Activated naive CD4-positive, alpha-beta T cell treated with anti-CD3 and anti-CD28 coated beads, Interleukin-2, amount 50 U/mL, for 24 hours (primary cell): ENCODE measurements around the gene RHOV.
A peak's percentile ranks its signal among the peaks of the same experiment; 100 is the strongest.

Source experiments
- H3K27ac Mint-ChIP-seq: one replicate; pipeline ENCODE4 v1.8.0; 2021; ENCODE audit warnings: mild to moderate bottlenecking, mixed read lengths
- H3K27me3 Mint-ChIP-seq: one replicate; pipeline ENCODE4 v1.8.0; 2021; ENCODE audit warnings: mixed read lengths
- H3K36me3 Mint-ChIP-seq: one replicate; pipeline ENCODE4 v1.8.0; 2021; ENCODE audit warnings: mixed read lengths
- H3K4me1 Mint-ChIP-seq: one replicate; pipeline ENCODE4 v1.8.0; 2021; ENCODE audit warnings: mixed read lengths
- H3K4me3 Mint-ChIP-seq: one replicate; pipeline ENCODE4 v1.8.0; 2021; ENCODE audit warnings: mild to moderate bottlenecking, mixed read lengths
- H3K9me3 Mint-ChIP-seq: one replicate; pipeline ENCODE4 v1.8.0; 2021; ENCODE audit warnings: mixed read lengths

RHOV gene, protein sequence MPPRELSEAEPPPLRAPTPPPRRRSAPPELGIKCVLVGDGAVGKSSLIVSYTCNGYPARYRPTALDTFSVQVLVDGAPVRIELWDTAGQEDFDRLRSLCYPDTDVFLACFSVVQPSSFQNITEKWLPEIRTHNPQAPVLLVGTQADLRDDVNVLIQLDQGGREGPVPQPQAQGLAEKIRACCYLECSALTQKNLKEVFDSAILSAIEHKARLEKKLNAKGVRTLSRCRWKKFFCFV

DNA sequence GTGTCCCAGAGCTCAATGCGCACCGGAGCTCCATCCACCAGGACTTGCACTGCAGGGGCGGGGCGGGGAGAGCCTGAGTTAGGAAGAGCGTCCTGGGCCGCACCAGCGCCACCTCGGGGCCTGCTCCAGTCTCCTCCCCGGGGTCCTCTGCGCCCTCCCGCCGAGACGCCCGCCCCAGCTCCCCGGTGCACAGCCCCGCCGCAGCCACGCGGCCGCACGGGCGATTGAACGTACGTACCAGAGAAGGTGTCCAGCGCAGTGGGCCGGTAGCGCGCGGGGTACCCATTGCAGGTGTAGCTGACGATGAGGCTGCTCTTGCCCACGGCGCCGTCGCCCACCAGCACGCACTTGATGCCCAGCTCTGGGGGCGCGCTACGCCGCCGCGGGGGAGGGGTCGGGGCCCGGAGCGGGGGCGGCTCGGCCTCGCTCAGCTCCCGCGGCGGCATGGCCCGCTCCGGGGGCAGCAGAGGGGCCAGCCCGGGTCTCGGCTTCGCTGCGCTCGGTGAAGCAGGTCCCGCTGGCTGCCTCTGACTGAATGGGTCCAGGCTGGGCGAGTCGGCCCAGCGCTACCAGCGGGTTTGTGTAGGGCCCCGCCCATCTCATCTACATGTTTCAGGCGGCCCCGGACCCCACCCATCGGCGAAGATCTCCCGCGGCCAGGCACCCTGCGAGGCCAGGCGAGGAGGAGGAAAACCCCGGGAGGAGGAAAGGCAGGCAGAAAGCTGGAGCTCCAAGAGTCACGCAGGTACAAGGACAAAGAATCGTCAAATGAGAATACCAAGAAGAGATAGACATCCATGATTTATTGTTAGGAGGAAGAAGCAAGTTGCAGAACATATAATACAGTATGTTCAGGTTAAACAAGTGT lies at the start of gene RHOV:
RHOV (minus strand) TSS at position 541 of the 868 bp plus-strand sequence; CDS start at position 446, 95 bp downstream.
- Mint-ChIP-seq H3K9me3 (no peaks in the 10 kb centered on the region), H3K4me3 (peak within 1 kb of the TSS; percentile 82), H3K27ac (no peak within 1 kb of the TSS), H3K27me3 (peaks cover 2% of the 10 kb centered on the region), H3K4me1 (peaks cover 23% of the 10 kb centered on the region), H3K36me3 (no peaks in the 10 kb centered on the region)

GRCh38 chr15:40923551-40923950 lies 49.5 kb upstream of the RHOV start:
- H3K27ac Mint-ChIP-seq, result no peak overlapping the region
- H3K27me3 Mint-ChIP-seq, result peaks cover 11% of the 10 kb centered on the region
- peaks cover 17% of the 10 kb centered on the region for H3K4me1 Mint-ChIP-seq
- H3K4me3 Mint-ChIP-seq, result no peak overlapping the region
- H3K9me3 Mint-ChIP-seq, result no peaks in the 10 kb centered on the region
- no peaks in the 10 kb centered on the region for H3K36me3 Mint-ChIP-seq

DNA sequence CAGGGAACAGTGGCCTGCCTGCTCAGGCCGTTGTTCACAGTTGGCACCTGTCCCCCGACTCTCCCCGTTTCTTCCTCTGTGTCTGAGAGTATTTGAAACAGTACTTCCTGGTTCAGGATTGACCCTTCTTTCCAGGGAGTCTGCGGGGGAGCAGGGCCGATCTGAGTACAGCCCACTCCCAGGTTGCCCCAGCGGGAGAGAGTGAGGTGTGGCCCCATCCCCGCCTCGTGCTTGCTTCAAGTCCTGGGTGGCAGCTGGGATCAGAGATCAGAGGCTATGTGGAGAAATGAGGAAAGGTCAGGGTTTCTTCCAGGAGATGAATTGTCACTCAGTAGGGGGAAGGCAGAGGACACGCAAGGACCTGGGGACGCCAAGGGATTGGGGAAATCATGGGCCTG lies 48.6 kb upstream of the RHOV start:
- Mint-ChIP-seq H3K4me3 (no peak overlapping the region), H3K36me3 (no peaks in the 10 kb centered on the region), H3K9me3 (no peaks in the 10 kb centered on the region), H3K27me3 (peaks cover 11% of the 10 kb centered on the region), H3K4me1 (peaks cover 16% of the 10 kb centered on the region), H3K27ac (no peak overlapping the region)

GRCh38 chr15:40921949-40922607 lies 48.0 kb upstream of the RHOV start:
- Mint-ChIP-seq H3K36me3 (no peaks in the 10 kb centered on the region), H3K4me3 (no peak overlapping the region), H3K9me3 (no peaks in the 10 kb centered on the region), H3K27ac (no peak overlapping the region), H3K27me3 (peaks cover 8% of the 10 kb centered on the region), H3K4me1 (peaks cover 12% of the 10 kb centered on the region)

DNA sequence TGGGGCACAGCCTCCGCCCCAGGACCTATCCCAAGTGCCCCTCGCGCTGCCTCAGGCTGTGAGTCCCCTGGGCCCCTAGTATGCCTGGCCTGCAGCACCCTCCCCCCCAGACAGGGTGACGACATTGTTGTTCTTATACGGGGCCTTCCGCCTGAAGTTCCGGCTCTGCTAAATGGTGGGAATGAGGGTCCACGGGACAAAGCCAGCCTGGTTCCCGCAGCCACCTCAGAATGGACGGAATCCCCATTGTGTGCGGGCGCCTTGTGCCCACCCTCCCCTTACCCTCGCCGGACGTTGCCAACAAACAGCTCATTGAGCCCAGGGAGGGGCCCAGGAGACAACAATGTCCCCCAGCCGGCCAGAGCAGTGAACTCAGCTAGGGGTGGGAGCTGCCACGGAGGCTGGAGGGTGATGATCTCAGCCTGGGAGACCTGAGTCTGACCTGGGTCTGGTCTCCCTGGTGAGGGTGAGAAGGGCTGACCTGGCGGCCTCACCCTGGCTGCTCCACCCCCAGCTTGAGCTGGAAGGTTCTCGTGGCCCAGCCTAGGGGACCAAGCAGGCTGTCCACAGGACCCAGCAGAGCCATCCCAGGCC lies 44.9 kb upstream of the RHOV start:
- no peak overlapping the region for H3K4me3 Mint-ChIP-seq
- H3K4me1 Mint-ChIP-seq, result no peaks in the 10 kb centered on the region
- H3K36me3 Mint-ChIP-seq, result no peaks in the 10 kb centered on the region
- no peaks in the 10 kb centered on the region for H3K27me3 Mint-ChIP-seq
- H3K27ac Mint-ChIP-seq, result peak overlapping the region; percentile 30
- H3K9me3 Mint-ChIP-seq, result no peaks in the 10 kb centered on the region

DNA sequence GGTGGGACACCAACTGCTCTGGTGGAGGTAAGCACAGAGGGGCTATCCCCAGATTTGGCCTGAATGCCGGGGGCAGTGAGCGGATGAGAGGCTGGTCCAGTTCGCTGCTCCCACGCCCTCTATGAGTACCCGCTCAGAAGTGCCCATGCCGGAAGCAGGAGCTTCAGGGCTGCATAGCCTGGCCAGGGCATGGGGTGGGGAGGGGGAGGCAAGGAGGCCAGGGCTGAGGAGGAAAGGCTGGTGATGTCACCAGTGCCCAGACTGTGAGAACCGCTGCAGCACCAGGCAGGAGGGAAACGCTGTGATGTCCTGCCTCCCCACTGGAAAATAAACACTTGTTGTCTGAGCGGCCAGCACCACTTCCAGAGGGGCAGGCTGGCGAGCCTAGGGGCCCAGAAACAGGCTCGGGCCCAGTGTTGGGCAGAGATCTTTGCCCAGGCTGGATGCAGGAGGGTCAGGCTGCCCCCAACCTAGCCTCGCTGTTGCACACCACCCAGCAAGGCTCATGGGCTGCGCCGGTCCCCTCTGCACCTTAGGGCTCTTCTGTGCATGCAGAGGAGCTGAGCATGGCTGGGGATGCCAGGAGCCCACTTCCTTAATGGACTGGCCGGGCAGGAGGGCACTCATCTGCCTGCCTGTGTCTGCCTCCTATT lies 44.2 kb upstream of the RHOV start:
- H3K27me3 Mint-ChIP-seq, result no peaks in the 10 kb centered on the region
- no peaks in the 10 kb centered on the region for H3K9me3 Mint-ChIP-seq
- no peaks in the 10 kb centered on the region for H3K36me3 Mint-ChIP-seq
- no peaks in the 10 kb centered on the region for H3K4me1 Mint-ChIP-seq
- no peak overlapping the region for H3K4me3 Mint-ChIP-seq
- H3K27ac Mint-ChIP-seq, result no peak overlapping the region

GRCh38 chr15:40917585-40917984 lies 43.6 kb upstream of the RHOV start:
- H3K36me3 Mint-ChIP-seq, result no peaks in the 10 kb centered on the region
- no peaks in the 10 kb centered on the region for H3K9me3 Mint-ChIP-seq
- H3K27me3 Mint-ChIP-seq, result no peaks in the 10 kb centered on the region

DNA sequence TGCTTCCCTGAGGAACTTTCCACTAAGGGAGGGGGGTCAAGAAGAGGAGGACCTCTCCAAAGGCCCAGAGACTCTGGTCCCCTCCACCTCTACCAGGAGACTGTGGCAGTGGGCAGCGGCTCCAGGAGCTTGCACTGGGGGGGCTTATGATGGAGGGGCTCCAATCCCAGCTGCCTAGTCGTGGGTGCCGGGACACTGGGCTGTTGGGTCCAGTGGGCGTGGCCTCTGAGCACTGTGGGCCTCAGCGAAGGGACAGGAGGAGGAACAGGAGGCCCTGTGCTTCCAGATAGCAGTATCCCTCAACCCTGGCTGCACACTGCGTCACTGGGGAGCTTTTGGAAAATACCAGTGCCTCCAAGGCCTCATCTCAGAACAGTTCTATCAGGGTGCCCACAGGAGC lies 41.6 kb upstream of the RHOV start:
- no peaks in the 10 kb centered on the region for H3K4me1 Mint-ChIP-seq
- H3K4me3 Mint-ChIP-seq, result no peak overlapping the region
- H3K27me3 Mint-ChIP-seq, result no peaks in the 10 kb centered on the region
- no peaks in the 10 kb centered on the region for H3K9me3 Mint-ChIP-seq
- no peaks in the 10 kb centered on the region for H3K36me3 Mint-ChIP-seq
- no peak overlapping the region for H3K27ac Mint-ChIP-seq

More at GRCh38 chr15:40917585-40917984, 43.6 kb upstream of the RHOV start:
- Mint-ChIP-seq H3K4me1 (no peaks in the 10 kb centered on the region), H3K27ac (no peak overlapping the region), H3K4me3 (no peak overlapping the region)

DNA sequence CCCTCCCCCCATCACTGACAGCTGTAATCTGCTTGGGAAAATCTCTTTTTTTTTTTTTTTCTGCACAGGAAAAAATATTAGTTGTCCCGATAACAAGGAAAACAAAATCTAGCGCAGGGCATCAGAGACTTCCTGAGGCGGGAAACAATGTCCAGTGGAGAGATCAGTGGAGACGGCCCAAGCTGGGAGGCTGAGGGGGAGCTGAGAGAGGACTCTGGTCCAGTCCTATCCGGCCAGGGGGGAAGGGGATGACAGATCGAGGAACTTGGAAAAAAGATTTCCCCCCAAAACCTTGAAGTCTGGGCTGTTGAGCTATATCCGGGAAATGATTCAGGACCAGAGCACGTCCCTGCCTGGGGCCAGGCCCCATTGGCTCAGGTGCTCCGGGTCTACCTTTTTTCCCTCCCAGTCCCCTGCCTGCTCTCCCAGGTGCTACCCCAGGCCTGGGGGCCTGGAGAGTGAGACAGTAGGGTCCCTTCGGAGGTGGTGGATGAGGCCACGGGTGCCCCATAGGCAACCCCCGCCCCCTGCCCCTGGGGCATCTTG lies 41.2 kb upstream of the RHOV start:
- Mint-ChIP-seq H3K27me3 (no peaks in the 10 kb centered on the region), H3K36me3 (no peaks in the 10 kb centered on the region), H3K9me3 (no peaks in the 10 kb centered on the region), H3K4me1 (no peaks in the 10 kb centered on the region), H3K4me3 (no peak overlapping the region), H3K27ac (no peak overlapping the region)

DNA sequence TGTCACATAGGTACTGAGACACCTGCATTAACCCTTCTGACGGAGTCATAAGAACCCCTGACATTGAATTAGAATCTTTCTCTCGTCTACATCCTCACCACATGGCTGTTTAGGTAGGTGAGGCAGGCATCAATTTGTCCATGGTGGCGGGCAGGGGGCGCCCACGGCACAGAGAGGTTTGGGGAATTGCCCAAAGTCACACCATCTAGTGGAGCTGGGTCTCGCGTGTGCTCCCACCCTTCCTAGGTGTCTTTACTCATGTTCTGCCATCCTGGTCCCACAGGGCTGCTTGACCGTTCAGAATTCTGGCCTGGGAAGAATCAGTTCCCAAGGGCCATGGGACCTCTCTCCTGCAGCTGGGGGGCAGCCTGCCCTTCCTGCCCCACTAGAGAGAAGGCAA lies 40.5 kb upstream of the RHOV start:
- Mint-ChIP-seq H3K4me1 (no peaks in the 10 kb centered on the region), H3K9me3 (no peaks in the 10 kb centered on the region), H3K4me3 (no peak overlapping the region), H3K27me3 (no peaks in the 10 kb centered on the region), H3K36me3 (no peaks in the 10 kb centered on the region), H3K27ac (no peak overlapping the region)

GRCh38 chr15:40914013-40914412 lies 40.0 kb upstream of the RHOV start:
- Mint-ChIP-seq H3K27ac (no peak overlapping the region), H3K4me1 (no peaks in the 10 kb centered on the region), H3K4me3 (no peak overlapping the region), H3K27me3 (no peaks in the 10 kb centered on the region), H3K9me3 (no peaks in the 10 kb centered on the region), H3K36me3 (no peaks in the 10 kb centered on the region)

- H3K27me3 Mint-ChIP-seq, result no peaks in the 10 kb centered on the region
- no peak overlapping the region for H3K27ac Mint-ChIP-seq
- H3K9me3 Mint-ChIP-seq, result no peaks in the 10 kb centered on the region
- H3K4me1 Mint-ChIP-seq, result peaks cover 8% of the 10 kb centered on the region
- H3K4me3 Mint-ChIP-seq, result no peak overlapping the region
- H3K36me3 Mint-ChIP-seq, result no peaks in the 10 kb centered on the region
These were observed 38.4 kb upstream of the RHOV start for GRCh38 chr15:40912478-40912877.

- Mint-ChIP-seq H3K27me3 (no peaks in the 10 kb centered on the region), H3K4me3 (no peak overlapping the region), H3K9me3 (no peaks in the 10 kb centered on the region), H3K4me1 (peaks cover 12% of the 10 kb centered on the region), H3K36me3 (no peaks in the 10 kb centered on the region), H3K27ac (no peak overlapping the region)
These were observed 37.7 kb upstream of the RHOV start for GRCh38 chr15:40911693-40912092.

DNA sequence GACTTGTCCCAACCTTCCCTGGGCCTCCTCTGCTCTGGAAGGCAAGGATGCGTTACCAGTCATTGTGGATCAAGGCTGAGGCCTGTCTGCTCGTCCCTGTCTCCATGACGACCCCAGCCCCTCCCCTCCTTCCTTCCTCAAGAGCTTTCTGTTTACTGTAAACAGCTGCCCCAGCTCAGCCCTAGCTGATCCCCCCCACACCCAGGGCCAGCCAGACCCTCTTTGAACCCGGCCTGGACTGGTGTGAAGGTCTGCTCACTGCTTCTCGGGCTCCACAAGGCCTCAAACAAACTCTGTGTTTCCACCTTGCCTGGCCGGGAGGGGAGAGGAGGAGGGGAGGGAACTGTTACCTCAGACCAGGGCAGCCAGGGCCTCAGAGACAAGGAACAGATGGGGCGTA lies 37.1 kb upstream of the RHOV start:
- no peaks in the 10 kb centered on the region for H3K27me3 Mint-ChIP-seq
- no peaks in the 10 kb centered on the region for H3K9me3 Mint-ChIP-seq
- no peaks in the 10 kb centered on the region for H3K36me3 Mint-ChIP-seq
- peaks cover 12% of the 10 kb centered on the region for H3K4me1 Mint-ChIP-seq
- H3K4me3 Mint-ChIP-seq, result no peak overlapping the region
- peak overlapping the region; percentile 14 for H3K27ac Mint-ChIP-seq
